ENCODE measurements around the gene CORO1C. TPM values are rescaled to one million over a fixed set of nuclear protein-coding genes. Genes with fewer than 3 reads are reported as not detected.
"Not testable (repeated sequence)": the region's sequence is repeated elsewhere in the genome, so short reads cannot be mapped to it uniquely, and the experiment has no call there.

The CORO1C gene
- total and polyA plus RNA-seq, 9 of the 15 experiments (the other 6 are each of a cell fraction or from before 2014, with no cell fraction given) = 55.2 to 280 (median 150) TPM

DNA sequence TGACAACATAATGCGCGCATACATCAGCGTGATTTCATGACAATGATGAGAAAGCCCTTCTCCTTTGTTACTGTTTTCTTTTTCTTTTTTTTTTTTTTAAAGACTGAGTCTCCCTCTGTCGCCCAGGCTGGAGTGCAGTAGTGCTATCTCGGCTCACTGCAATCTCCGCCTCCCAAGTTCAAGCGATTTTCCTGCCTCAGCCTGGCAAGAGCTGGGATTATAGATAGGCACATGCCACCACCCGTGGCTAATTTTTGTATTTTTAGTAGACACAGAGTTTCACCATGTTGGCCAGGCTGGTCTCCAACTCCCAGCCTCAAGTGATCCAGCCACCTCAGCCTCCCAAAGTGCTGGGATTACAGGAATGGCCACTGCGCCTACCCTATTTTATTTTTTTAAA, 76.7 kb downstream of the CORO1C start:
- H3K79me2 ChIP-seq (ENCODE audit: control insufficient read depth, insufficient read depth, low read length); H2AFZ ChIP-seq (ENCODE audit: low read depth, low read length); ATAC-seq; FAIRE-seq; H3K9ac ChIP-seq (ENCODE audit: insufficient read depth in 1 of 2, low read depth in 2 of 2, low read length in 2 of 2); H4K20me1 ChIP-seq (replicated peaks; ENCODE audit: control insufficient read depth, insufficient read depth, low read length); H3K4me1 ChIP-seq (replicated peaks in 1 of 2; ENCODE audit: control insufficient read depth in 2 of 2, insufficient read depth in 2 of 2, low read length in 2 of 2); BruUV-seq (replicated peaks); CTCF ChIA-PET (ENCODE audit: low intra/inter-chr PET ratio); H3K4me2 ChIP-seq (ENCODE audit: insufficient read depth, low read length); DNase-seq (ENCODE audit: extremely low read depth in 1 of 4, low spot score in 3 of 4); H3K9me3 ChIP-seq (replicated peaks; ENCODE audit: control insufficient read depth, insufficient read depth, low read depth, low read length); H3K27me3 ChIP-seq (ENCODE audit: control insufficient read depth in 2 of 2, insufficient read depth in 2 of 2, low read length in 2 of 2); H3K27ac ChIP-seq (ENCODE audit: extremely low read depth, low read depth, low read length); in situ Hi-C loops (cut with MboI); intact Hi-C loops (cut with micrococcal nuclease); H3K9me1 ChIP-seq (ENCODE audit: control insufficient read depth, insufficient read depth, low read length); H3K4me3 ChIP-seq: not testable (repeated sequence)
- 79% methylated on average over 7 of the region's 9 CpGs for WGBS (ENCODE audit: insufficient coverage, low coverage, missing lambda C conversion rate)
- POLR2A ChIA-PET = interaction anchor here (1.4 kb wide), 1 partner anchor 14 kb away, joined by 4 read pairs; no protein-coding TSS in a partner anchor
- 0 out of 2 replicates have a peak, but pooled peaks have one; percentile 30 for TF ChIP-seq POLR2A (conservative IDR thresholded peaks at IDR 0.05)
- H3K36me3 ChIP-seq (ENCODE audit: control insufficient read depth, insufficient read depth, low read length) = peaks cover 77% of the 10 kb centered on the region

DNA sequence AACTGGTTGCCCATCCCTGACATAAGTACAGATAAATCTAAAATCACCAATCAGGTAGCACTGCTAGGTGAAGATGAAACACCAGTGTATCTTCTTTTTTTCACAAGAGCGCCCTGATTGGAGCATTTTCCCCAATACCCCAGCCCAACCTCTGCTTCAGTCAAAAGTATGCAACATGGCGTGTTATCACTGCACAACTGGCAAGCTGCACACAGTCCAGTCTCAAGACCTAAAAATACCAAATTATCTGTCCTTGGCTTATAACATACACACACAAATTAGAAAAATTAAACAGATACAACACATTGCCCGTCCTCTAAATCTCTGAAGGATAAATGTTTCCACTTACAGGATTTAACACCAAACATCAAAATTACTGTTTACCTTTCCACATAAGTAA, 77.4 kb downstream of the CORO1C start:
- ChIA-PET CTCF (ENCODE audit: low intra/inter-chr PET ratio) (no interaction called here), POLR2A (interaction anchor here (1.1 kb wide), 2 partner anchors 8 to 13 kb away, joined by 3 read pairs; no protein-coding TSS in a partner anchor)
- peaks cover 2% of the 10 kb centered on the region; the same call in 1 of the 2 replicates for H4K20me1 ChIP-seq (replicated peaks; ENCODE audit: control insufficient read depth, insufficient read depth, low read length)
- H3K4me3 ChIP-seq = no peak overlapping the region
- no peak for DNase-seq (ENCODE audit: extremely low read depth in 1 of 4, low spot score in 3 of 4)
- ATAC-seq = no peak
- no peaks in the 10 kb centered on the region for H3K27me3 ChIP-seq (ENCODE audit: control insufficient read depth in 2 of 2, insufficient read depth in 2 of 2, low read length in 2 of 2)
- no peak overlapping the region for H3K4me2 ChIP-seq (ENCODE audit: insufficient read depth, low read length)
- intact Hi-C loops (cut with micrococcal nuclease) = no loop called here
- H3K9me3 ChIP-seq (replicated peaks; ENCODE audit: control insufficient read depth, insufficient read depth, low read depth, low read length) = no peaks in the 10 kb centered on the region; the same call in 1 of the 2 replicates
- H2AFZ ChIP-seq (ENCODE audit: low read depth, low read length) = no peak overlapping the region
- no peak for FAIRE-seq
- H3K9me1 ChIP-seq (ENCODE audit: control insufficient read depth, insufficient read depth, low read length) = no peaks in the 10 kb centered on the region
- no peak overlapping the region for H3K27ac ChIP-seq (ENCODE audit: extremely low read depth, low read depth, low read length)
- peaks cover 3% of the 10 kb centered on the region; the same call in 1 of the 3 replicates for H3K79me2 ChIP-seq (ENCODE audit: control insufficient read depth, insufficient read depth, low read length)
- peaks cover 78% of the 10 kb centered on the region for H3K36me3 ChIP-seq (ENCODE audit: control insufficient read depth, insufficient read depth, low read length)
- no peak overlapping the region for H3K9ac ChIP-seq (ENCODE audit: insufficient read depth in 1 of 2, low read depth in 2 of 2, low read length in 2 of 2)
- in situ Hi-C loops (cut with MboI) = no loop called here
- WGBS (ENCODE audit: insufficient coverage, low coverage, missing lambda C conversion rate) = 89% methylated on average over 3 of the region's 3 CpGs
- BruUV-seq (replicated peaks) = no TSS peak
- peaks cover 0 to 2% of the 10 kb centered on the region in 2 experiments; a peak in 1 of 5 replicates for H3K4me1 ChIP-seq (replicated peaks in 1 of 2; ENCODE audit: control insufficient read depth in 2 of 2, insufficient read depth in 2 of 2, low read length in 2 of 2)
- TF ChIP-seq PHTF2 (CRISPR knock-in tag; IDR thresholded peaks at IDR 0.05) (no peak), TFE3 (CRISPR knock-in tag; IDR thresholded peaks at IDR 0.05) (no peak), FOXA1 (IDR thresholded peaks at IDR 0.05; ENCODE audit: borderline replicate concordance) (no peak), ZNF232 (CRISPR knock-in tag; IDR thresholded peaks at IDR 0.05) (no peak), ZBTB1 (CRISPR knock-in tag; IDR thresholded peaks at IDR 0.05; ENCODE audit: borderline replicate concordance, low read depth) (no peak), CREB5 (CRISPR knock-in tag; IDR thresholded peaks at IDR 0.05) (no peak), MED1 (CRISPR knock-in tag; IDR thresholded peaks at IDR 0.05; ENCODE audit: borderline replicate concordance) (no peak), SRSF1 (IDR thresholded peaks at IDR 0.05; ENCODE audit: low read depth, low read length) (no peak)
- TF ChIP-seq, protein P1, sequence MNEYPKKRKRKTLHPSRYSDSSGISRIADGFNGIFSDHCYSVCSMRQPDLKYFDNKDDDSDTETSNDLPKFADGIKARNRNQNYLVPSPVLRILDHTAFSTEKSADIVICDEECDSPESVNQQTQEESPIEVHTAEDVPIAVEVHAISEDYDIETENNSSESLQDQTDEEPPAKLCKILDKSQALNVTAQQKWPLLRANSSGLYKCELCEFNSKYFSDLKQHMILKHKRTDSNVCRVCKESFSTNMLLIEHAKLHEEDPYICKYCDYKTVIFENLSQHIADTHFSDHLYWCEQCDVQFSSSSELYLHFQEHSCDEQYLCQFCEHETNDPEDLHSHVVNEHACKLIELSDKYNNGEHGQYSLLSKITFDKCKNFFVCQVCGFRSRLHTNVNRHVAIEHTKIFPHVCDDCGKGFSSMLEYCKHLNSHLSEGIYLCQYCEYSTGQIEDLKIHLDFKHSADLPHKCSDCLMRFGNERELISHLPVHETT (CRISPR knock-in tag; conservative IDR thresholded peaks at IDR 0.05 in 1 of 2, IDR thresholded peaks at IDR 0.05 in 1 of 2) = no peak
- TF ChIP-seq, protein P2, sequence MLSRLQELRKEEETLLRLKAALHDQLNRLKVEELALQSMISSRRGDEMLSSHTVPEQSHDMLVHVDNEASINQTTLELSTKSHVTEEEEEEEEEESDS (CRISPR knock-in tag; IDR thresholded peaks at IDR 0.05) = no peak
